Neural progenitor cell (in vitro differentiated cells): ENCODE results near the gene KCNE2.

ENCODE experiments used
- EZH2 ChIP-seq: fragments of 200-600 bp; sonication (generic); IDR thresholded peaks from 2 replicates; pipeline ENCODE4 v1.6.1; 2017; ENCODE audit warnings: antibody characterized with exemption, mild to moderate bottlenecking, moderate library complexity
- EZH2phosphoT487 ChIP-seq: fragments of 200-600 bp; sonication (generic); IDR thresholded peaks from 2 replicates; pipeline ENCODE4 v1.6.1; 2017; ENCODE audit warnings: antibody characterized with exemption
- TF ChIP-seq, protein P1 (sequence below): fragments of 200-600 bp; sonication (generic); IDR thresholded peaks from 2 replicates; pipeline ENCODE4 v1.5.1; 2017; ENCODE audit warnings: antibody characterized with exemption, mild to moderate bottlenecking

DNA sequence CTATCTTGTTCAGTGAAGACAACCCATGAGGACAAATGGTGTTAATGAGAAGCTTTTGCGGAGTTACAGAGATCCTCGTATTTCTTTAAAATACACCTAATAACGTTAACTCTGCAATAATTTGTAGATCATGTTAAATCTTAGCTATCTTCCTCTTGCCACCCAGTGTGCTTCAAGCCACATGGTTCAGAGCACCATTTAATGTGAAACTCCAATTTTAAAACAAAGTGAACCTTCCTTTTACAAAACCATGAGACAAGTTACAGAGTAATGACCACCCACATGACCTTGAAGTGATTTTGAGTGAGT, 1.7 kb upstream of the KCNE2 start:
- TF ChIP-seq EZH2 (no peak), EZH2phosphoT487 (no peak)
- TF ChIP-seq, protein P1, sequence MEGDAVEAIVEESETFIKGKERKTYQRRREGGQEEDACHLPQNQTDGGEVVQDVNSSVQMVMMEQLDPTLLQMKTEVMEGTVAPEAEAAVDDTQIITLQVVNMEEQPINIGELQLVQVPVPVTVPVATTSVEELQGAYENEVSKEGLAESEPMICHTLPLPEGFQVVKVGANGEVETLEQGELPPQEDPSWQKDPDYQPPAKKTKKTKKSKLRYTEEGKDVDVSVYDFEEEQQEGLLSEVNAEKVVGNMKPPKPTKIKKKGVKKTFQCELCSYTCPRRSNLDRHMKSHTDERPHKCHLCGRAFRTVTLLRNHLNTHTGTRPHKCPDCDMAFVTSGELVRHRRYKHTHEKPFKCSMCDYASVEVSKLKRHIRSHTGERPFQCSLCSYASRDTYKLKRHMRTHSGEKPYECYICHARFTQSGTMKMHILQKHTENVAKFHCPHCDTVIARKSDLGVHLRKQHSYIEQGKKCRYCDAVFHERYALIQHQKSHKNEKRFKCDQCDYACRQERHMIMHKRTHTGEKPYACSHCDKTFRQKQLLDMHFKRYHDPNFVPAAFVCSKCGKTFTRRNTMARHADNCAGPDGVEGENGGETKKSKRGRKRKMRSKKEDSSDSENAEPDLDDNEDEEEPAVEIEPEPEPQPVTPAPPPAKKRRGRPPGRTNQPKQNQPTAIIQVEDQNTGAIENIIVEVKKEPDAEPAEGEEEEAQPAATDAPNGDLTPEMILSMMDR, result no peak
